Glutamatergic neuron (in vitro differentiated cells): ENCODE data around the gene TANGO2. TPM values are rescaled to one million over a fixed set of nuclear protein-coding genes. Genes with fewer than 3 reads are reported as not detected.
A peak's percentile ranks its signal among the peaks of the same experiment; 100 is the strongest.

Experiments
- DNase-seq: peaks from one replicate; pipeline ENCODE4 v3.0.0; 2022
- H3K27ac Mint-ChIP-seq: one replicate; pipeline ENCODE4 v1.8.0; 2020; ENCODE audit warnings: mild to moderate bottlenecking, mixed read lengths, inconsistent platforms; ENCODE audit not compliant: unreplicated experiment
- H3K27me3 Mint-ChIP-seq: one replicate; pipeline ENCODE4 v1.8.0; 2020; ENCODE audit warnings: mild to moderate bottlenecking, moderate library complexity, mixed read lengths, inconsistent platforms; ENCODE audit not compliant: unreplicated experiment
- H3K36me3 Mint-ChIP-seq: one replicate; pipeline ENCODE4 v1.8.0; 2020; ENCODE audit warnings: mild to moderate bottlenecking, mixed read lengths, inconsistent platforms; ENCODE audit not compliant: unreplicated experiment
- H3K4me1 Mint-ChIP-seq: one replicate; pipeline ENCODE4 v1.8.0; 2020; ENCODE audit warnings: mild to moderate bottlenecking, low read depth, mixed read lengths, inconsistent platforms; ENCODE audit not compliant: unreplicated experiment
- H3K4me3 Mint-ChIP-seq: one replicate; pipeline ENCODE4 v1.8.0; 2020; ENCODE audit warnings: mild to moderate bottlenecking, mixed read lengths, inconsistent platforms; ENCODE audit not compliant: unreplicated experiment
- H3K9me3 Mint-ChIP-seq: one replicate; pipeline ENCODE4 v1.8.0; 2020; ENCODE audit warnings: mild to moderate bottlenecking, moderate library complexity, mixed read lengths, inconsistent platforms; ENCODE audit not compliant: unreplicated experiment
- total RNA-seq: library from RNA; stranded (reverse); fragmentation: NEBNext Ultra II Directional; extraction: Animal tissue kit (Norgen Biotek cat#: 25700); gene quantifications from one replicate; pipeline ENCODE4 v1.2.1, GENCODE V29; 2021; ENCODE audit not compliant: unreplicated experiment
- TF ChIP-seq, protein P1 (sequence below): fragments of 200-600 bp; sonication (generic); IDR thresholded peaks from one replicate; pipeline ENCODE4 v1.5.0; 2021; ENCODE audit not compliant: partially characterized antibody, unreplicated experiment

TANGO2 gene
- total RNA-seq, 1 donor from 2014 or later, result 31.8 TPM

DNA sequence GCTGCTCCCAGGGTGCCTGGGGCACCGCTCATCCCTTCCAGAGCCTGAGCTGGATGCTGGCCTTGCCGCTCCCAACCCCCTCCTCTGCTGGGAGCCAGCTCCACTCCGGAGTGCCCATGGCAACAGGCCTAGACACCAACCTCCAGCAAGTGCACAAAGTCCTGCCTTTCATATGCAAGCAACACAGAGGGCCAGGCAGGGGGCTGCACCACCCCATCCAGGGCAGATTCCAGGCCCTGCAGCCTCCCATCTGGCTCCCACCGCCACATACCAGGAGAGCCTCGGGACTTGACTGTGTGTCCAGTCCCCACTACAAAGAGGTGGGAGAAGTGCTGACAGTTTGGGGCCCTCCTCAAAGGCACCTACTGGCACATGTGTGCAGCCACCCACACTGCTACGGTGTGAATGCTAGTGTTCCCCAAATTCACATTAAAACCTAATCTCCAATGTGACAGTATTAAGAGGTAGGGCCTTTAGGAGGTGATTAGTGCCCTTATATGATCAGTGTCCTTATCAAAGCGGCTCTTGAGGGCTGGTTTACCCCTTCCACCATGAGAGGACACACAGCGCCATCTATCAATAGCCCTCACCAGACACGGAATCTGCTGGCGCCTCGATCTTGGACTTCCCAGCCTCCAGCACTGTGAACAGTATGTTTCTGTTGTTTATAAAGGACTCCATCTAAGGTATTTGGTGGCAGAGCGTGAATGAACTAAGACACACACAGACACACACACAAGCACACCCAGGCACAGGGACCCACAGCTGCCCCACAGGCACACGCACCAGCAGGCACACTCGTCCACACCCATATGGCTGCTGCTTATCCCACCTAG is 20.4 kb upstream of the TANGO2 start:
- TF ChIP-seq, protein P1, sequence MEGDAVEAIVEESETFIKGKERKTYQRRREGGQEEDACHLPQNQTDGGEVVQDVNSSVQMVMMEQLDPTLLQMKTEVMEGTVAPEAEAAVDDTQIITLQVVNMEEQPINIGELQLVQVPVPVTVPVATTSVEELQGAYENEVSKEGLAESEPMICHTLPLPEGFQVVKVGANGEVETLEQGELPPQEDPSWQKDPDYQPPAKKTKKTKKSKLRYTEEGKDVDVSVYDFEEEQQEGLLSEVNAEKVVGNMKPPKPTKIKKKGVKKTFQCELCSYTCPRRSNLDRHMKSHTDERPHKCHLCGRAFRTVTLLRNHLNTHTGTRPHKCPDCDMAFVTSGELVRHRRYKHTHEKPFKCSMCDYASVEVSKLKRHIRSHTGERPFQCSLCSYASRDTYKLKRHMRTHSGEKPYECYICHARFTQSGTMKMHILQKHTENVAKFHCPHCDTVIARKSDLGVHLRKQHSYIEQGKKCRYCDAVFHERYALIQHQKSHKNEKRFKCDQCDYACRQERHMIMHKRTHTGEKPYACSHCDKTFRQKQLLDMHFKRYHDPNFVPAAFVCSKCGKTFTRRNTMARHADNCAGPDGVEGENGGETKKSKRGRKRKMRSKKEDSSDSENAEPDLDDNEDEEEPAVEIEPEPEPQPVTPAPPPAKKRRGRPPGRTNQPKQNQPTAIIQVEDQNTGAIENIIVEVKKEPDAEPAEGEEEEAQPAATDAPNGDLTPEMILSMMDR, result no peak
- H3K4me3 Mint-ChIP-seq, result no peak overlapping the region
- peak overlapping the region; percentile 33 for H3K27ac Mint-ChIP-seq
- no peak for DNase-seq
- peaks cover 36% of the 10 kb centered on the region for H3K4me1 Mint-ChIP-seq
- no peaks in the 10 kb centered on the region for H3K27me3 Mint-ChIP-seq
- H3K9me3 Mint-ChIP-seq, result peaks cover 2% of the 10 kb centered on the region
- H3K36me3 Mint-ChIP-seq, result peaks cover 25% of the 10 kb centered on the region

DNA sequence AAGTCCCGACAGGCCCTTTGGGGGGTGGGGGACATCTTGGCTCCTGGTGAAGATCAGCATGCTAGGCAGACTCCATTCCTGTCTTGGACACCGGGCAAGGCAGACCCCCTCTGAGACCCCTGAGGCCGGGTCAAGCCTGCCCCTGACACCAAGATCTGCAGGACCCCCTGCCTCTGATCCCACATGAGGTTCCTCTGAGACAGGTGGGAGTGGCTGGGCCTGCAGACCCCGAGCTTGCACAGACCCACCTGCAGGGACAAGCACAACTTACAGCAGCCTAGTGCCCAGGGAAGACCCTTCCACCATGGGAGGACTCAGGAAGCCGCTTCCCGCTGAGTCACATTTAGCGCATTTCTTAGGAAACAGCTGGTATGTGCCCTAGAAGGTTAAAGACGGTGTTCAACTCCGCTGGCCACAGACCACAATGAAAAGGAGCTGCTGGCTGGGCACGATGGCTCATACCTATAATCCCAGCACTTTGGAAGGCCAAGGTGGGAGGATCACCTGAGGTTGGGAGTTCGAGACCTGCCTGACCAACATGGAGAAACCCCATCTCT is 19.8 kb upstream of the TANGO2 start:
- Mint-ChIP-seq H3K27ac (no peak overlapping the region), H3K36me3 (peaks cover 29% of the 10 kb centered on the region), H3K27me3 (no peaks in the 10 kb centered on the region), H3K4me1 (peaks cover 35% of the 10 kb centered on the region), H3K9me3 (peaks cover 2% of the 10 kb centered on the region), H3K4me3 (no peak overlapping the region)
- no peak for DNase-seq
- TF ChIP-seq, protein P1, result no peak

DNA sequence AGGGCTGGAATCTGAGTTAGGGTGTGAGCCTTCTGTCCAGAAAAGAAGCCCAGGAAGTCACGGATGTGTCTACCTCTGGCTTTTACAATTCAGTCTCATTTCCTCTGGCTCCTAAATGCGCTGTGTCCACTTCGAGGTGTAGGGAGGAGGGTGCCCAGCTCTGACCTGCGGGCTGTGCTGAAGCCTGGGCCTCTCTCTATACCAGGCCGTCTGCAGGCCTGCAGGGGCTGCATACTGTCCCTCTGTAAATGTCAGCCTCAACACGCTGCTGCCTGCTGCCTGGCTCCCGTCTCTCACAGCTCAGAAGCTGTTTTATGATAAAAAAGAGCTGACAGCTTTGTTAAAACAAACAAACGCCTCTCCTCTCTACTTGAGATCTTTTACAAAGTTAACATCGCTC is 18.8 kb upstream of the TANGO2 start:
- TF ChIP-seq, protein P1, result no peak
- peaks cover 30% of the 10 kb centered on the region for H3K4me1 Mint-ChIP-seq

DNA sequence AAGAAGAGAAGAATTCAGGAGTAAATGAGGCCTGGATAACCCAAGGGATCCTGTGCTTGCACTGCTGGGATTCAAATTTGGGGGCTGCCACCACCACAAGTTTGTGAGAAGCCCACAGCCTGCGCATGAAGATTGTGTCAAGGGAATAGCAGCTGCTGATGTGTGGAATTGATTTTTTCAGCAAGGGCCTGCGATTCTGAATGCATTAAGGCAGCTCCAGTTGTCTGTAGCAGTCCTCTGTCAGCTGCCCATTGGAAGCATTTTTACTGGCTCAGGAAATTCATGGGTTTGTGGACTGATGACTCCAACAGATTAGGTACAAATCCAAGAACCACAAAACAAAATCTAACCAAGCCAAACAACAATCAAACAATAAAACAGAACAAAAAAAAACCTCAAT is 18.3 kb upstream of the TANGO2 start:
- Mint-ChIP-seq H3K4me1 (peaks cover 30% of the 10 kb centered on the region), H3K9me3 (peaks cover 2% of the 10 kb centered on the region), H3K4me3 (peak overlapping the region; percentile 45), H3K27ac (peak overlapping the region; percentile 41), H3K36me3 (peaks cover 29% of the 10 kb centered on the region), H3K27me3 (no peaks in the 10 kb centered on the region)
- TF ChIP-seq, protein P1, result no peak
- no peak for DNase-seq

More for the DNA sequence above, 18.8 kb upstream of the TANGO2 start:
- Mint-ChIP-seq H3K4me3 (peak overlapping the region; percentile 45), H3K9me3 (peaks cover 2% of the 10 kb centered on the region), H3K27me3 (no peaks in the 10 kb centered on the region), H3K27ac (peak overlapping the region; percentile 41), H3K36me3 (peaks cover 29% of the 10 kb centered on the region)
- no peak for DNase-seq

DNA sequence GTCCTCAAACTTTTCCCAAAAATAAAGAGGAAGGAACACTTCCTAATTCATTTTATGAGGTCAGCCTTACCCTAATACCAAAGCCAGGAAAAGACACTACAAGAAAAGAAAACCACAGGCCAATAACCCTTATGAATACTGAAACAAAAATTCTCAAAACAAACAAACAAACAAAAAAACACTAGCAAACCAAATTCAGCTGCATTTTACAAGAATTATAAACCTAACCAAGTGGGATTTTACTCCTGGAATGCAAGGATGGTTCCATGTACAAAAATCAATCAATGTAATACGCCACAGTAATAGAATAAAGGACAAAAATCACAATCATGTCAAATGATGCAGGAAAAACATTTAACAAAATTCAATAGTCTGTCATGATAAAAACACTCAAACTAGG is 17.6 kb upstream of the TANGO2 start:
- DNase-seq, result no peak
- peaks cover 30% of the 10 kb centered on the region for H3K4me1 Mint-ChIP-seq
- H3K36me3 Mint-ChIP-seq, result peaks cover 29% of the 10 kb centered on the region
- H3K4me3 Mint-ChIP-seq, result peak overlapping the region; percentile 38
- no peaks in the 10 kb centered on the region for H3K27me3 Mint-ChIP-seq
- H3K9me3 Mint-ChIP-seq, result peaks cover 2% of the 10 kb centered on the region
- TF ChIP-seq, protein P1, result no peak
- peak overlapping the region; percentile 20 for H3K27ac Mint-ChIP-seq
